NB4 (cell line): ENCODE data around the gene KDM8.

Source experiments
- DNase-seq: peaks from one replicate; pipeline ENCODE4 v3.0.0; 2010; ENCODE audit warnings: low read depth
- H3K4me3 ChIP-seq: one replicate; pipeline ENCODE4 v1.5.1; 2011; ENCODE audit warnings: mild to moderate bottlenecking, low read depth, low read length, moderate library complexity
- MYC ChIP-seq: IDR thresholded peaks from 2 replicates; pipeline ENCODE4 v1.6.1; 2011; ENCODE audit warnings: low read depth, low read length
- POLR2A ChIP-seq: IDR thresholded peaks from 2 replicates; pipeline ENCODE4 v1.6.1; 2011; ENCODE audit warnings: mild to moderate bottlenecking; ENCODE audit not compliant: insufficient read length; ENCODE audit errors: extremely low read depth
- TF ChIP-seq, protein P1 (sequence below): IDR thresholded peaks from one replicate; pipeline ENCODE4 v1.5.1; 2012; ENCODE audit warnings: low read depth, low read length
- TF ChIP-seq, protein P2 (sequence below): IDR thresholded peaks from 2 replicates; pipeline ENCODE4 v1.6.1; 2011; ENCODE audit warnings: low read depth, low read length

The KDM8 gene

DNA sequence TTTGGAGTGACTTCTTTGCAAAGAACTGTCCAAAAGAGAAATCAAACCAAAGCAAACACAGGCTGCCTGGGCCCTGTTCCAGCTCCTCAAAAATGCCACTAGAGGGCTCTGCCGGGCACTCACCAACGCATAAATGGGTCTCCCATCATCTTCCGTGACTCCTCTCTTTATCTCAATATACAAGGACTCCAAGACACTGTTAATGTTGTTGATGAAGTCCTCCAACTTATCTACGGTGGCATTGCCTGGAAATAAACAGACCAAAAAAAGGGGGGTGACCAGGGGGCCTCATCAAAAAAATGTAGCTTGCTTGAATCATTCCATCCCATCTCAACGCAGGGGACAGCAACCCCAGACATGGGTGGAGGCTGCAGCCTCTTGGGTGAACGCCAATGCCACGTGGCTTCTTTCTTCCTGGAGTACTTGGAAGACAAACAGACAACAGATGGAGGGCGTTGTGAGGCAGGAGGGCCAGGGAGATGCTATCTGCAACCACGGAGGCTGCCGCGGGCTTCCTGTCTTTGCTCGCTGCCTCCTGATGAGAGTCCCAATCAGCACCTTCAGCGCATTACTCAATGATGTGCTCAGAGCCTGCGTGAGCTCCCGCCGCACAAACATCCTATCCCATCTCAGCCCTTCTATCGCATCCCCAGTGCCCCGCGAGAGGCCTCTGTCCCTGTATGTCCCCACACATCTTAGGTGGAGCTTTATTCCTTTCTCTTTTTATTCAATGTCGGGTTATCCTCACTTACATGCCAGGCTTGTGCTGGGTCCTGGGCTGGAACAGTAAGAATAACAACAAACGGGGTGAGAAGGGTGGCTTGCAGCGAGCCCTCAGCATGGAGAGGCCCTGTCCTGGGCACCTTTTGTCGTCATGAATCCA, 32.0 kb downstream of the KDM8 start:
- TF ChIP-seq, protein P1, sequence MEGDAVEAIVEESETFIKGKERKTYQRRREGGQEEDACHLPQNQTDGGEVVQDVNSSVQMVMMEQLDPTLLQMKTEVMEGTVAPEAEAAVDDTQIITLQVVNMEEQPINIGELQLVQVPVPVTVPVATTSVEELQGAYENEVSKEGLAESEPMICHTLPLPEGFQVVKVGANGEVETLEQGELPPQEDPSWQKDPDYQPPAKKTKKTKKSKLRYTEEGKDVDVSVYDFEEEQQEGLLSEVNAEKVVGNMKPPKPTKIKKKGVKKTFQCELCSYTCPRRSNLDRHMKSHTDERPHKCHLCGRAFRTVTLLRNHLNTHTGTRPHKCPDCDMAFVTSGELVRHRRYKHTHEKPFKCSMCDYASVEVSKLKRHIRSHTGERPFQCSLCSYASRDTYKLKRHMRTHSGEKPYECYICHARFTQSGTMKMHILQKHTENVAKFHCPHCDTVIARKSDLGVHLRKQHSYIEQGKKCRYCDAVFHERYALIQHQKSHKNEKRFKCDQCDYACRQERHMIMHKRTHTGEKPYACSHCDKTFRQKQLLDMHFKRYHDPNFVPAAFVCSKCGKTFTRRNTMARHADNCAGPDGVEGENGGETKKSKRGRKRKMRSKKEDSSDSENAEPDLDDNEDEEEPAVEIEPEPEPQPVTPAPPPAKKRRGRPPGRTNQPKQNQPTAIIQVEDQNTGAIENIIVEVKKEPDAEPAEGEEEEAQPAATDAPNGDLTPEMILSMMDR, result peak; percentile 85
- TF ChIP-seq, protein P2, sequence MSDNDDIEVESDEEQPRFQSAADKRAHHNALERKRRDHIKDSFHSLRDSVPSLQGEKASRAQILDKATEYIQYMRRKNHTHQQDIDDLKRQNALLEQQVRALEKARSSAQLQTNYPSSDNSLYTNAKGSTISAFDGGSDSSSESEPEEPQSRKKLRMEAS, result peak; percentile 82
- TF ChIP-seq POLR2A, result no peak
- TF ChIP-seq MYC, result no peak; the same call in 1 of the 2 replicates
- DNase-seq, result peak; percentile 75
- H3K4me3 ChIP-seq, result no peak overlapping the region

DNA sequence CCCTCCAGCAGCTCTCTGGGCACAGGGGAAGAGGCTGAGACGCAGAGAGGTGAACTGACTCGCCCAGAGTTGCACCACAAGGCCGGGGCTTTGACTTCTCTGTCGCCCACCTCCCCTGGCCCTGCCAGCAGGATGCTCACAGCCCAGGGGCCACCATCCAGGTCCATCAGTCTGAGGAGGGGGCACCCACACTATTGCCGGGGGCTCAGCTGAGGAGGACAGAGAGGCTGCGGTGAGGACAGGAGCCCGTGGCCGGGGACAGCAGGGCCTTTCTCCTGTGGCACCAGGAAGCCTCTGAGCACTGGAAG, 32.6 kb downstream of the KDM8 start:
- no peak for DNase-seq
- TF ChIP-seq, protein P1, result no peak
- TF ChIP-seq, protein P2, result no peak
- TF ChIP-seq POLR2A, result no peak
- TF ChIP-seq MYC, result no peak
- H3K4me3 ChIP-seq, result no peak overlapping the region

DNA sequence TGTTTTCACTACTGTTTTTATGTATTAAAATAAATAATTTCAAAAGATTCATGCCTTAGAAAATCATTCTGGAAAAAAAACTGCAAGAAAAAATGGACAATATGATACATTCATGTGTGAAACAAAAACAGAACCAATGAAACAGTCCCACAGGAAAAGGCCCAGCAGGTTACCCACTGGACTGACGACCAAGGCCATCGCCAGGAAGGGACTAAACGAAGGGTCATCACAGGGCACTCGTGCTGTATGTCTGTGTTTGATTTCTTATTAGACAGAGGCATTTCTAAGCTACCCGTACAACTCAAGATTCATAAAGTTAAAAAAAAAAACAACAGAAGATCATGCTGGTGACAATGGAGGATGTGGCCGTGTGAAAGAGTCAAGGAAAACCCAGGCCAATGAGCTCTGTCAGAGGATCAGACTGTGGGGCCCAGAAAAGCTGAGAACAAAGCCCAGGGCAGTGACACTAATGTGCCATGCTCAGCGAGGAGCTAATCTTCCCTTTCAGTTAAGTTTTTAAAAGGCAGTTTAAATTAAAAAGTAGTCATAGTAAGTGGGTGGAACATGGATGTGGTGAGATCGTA, 33.4 kb downstream of the KDM8 start:
- TF ChIP-seq, protein P1, result no peak
- no peak for TF ChIP-seq POLR2A
- no peak for TF ChIP-seq MYC
- TF ChIP-seq, protein P2, result no peak
- H3K4me3 ChIP-seq, result no peak overlapping the region
- DNase-seq, result no peak

DNA sequence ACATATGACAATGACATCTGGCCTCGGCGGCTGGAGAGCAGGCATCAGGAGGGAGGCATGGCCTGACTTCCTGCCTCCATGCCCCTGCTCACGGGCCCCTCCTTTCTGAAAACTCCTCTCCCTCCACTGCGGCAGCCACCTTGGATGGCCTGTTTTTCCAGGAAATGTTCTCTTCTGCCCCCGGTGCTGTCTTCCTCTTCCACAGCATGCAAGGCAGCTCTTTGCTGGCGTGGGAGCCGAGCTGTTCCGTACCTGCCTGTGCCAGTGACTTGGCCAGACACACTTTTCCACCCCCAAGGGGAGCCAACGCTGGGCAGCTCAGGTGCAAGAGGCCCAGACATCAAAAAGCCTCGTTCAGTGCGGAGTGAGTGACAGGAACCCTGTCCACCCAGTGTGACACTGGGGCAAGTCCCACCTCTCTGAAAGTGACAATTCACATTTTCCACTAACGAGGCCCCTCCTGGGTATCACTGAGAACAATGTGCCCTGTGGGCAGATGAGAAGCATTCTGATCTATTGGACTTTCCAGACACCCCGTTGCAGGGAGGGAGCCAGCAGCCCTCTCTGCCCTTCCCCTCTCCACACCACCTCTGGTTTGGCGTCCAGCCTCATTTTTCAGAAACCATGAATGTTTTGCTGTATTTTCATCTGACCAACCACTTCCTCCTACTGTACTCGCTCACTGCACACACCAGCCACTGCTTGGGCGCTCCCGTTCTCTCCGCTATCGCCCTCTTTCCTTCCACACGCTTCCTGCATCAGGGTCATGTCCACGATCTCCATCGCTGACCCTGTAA, 34.1 kb downstream of the KDM8 start:
- DNase-seq, result peak; percentile 67
- TF ChIP-seq MYC (peak; percentile 59; the same call in 1 of the 2 replicates), POLR2A (no peak)
- TF ChIP-seq, protein P1, result no peak
- TF ChIP-seq, protein P2, result peak; percentile 72
- H3K4me3 ChIP-seq, result no peak overlapping the region

DNA sequence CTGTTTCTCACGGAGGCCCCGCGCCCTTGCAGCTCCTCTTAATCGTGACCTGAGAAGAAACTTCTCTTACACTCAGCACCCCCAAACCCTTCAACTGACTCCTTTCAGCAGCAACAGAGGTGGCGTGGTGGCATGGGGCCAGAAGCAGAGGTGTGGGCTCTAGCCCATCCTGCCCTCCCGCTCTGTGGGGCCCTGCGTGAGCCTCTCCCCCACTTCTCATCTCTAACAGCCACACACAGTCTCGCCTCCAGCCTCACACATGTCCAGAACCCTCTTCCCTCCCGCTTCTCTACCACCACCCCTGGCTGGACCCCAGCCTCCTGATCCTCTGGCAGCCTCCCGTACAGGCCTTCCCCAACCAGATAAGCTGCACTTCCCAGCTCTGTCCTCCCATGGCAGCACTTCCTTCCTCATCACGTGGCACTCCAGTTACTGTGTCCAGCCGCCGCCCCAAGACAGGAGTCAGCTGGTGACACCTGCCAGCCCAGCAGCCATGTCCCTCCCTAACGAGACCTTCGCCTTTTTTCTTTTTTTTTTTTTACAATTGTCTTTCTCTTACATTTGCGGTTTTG, 34.8 kb downstream of the KDM8 start:
- TF ChIP-seq, protein P2, result no peak
- TF ChIP-seq, protein P1, result no peak
- TF ChIP-seq POLR2A (no peak), MYC (no peak)
- DNase-seq, result peak; percentile 27

More for the DNA sequence above, 34.8 kb downstream of the KDM8 start:
- H3K4me3 ChIP-seq, result no peak overlapping the region
